HepG2 (cell line): ENCODE data around the gene PLBD2.

Experiments used
- CTCF ChIP-seq: sonication (generic); formaldehyde crosslinking; IDR thresholded peaks from 2 replicates; pipeline ENCODE4 v1.5.0; 2020; ENCODE audit warnings: mild to moderate bottlenecking, missing genetic modification reagents, moderate library complexity
- MEIS2 ChIP-seq: sonication (generic); formaldehyde crosslinking; IDR thresholded peaks from 2 replicates; pipeline ENCODE4 v1.9.0; 2021; ENCODE audit warnings: mild to moderate bottlenecking, missing genetic modification reagents
- NR2C2 ChIP-seq: sonication (generic); formaldehyde crosslinking; IDR thresholded peaks from 2 replicates; pipeline ENCODE4 v1.4.0; 2020; ENCODE audit warnings: missing genetic modification reagents, mild to moderate bottlenecking, moderate library complexity, borderline replicate concordance
- ZNF777 ChIP-seq: sonication (generic); formaldehyde crosslinking; IDR thresholded peaks from 2 replicates; pipeline ENCODE4 v1.4.0; 2020; ENCODE audit warnings: missing genetic modification reagents

GRCh38 chr12:113373969-113374368, 15.6 kb downstream of the PLBD2 start:
- TF ChIP-seq ZNF777 (CRISPR knock-in tag) (no peak), CTCF (CRISPR knock-in tag) (no peak), NR2C2 (no peak), MEIS2 (no peak)
